ENCODE data around the gene LCT. TPM values are rescaled to one million over a fixed set of nuclear protein-coding genes. Genes with fewer than 3 reads are reported as not detected.

Gene LCT
- total and polyA plus RNA-seq, 2 of the 13 experiments (the other 11 are each of a cell fraction or from before 2014, with no cell fraction given) = not detected

GRCh38 chr2:135741395-135742324, 95.3 kb downstream of the LCT start, which contains the start of gene UBXN4 (continued):
- TF ChIP-seq HNF1A (IDR thresholded peaks at IDR 0.05; ENCODE audit: low read depth) (no peak), HNF1A (CRISPR knock-in tag; IDR thresholded peaks at IDR 0.05; ENCODE audit: borderline replicate concordance) (peak; percentile 51; the same call in 1 of the 2 replicates), ZBTB43 (CRISPR knock-in tag; conservative IDR thresholded peaks at IDR 0.05) (peak; percentile 67), ZSCAN29 (CRISPR knock-in tag; conservative IDR thresholded peaks at IDR 0.05) (no peak), RXRA (CRISPR knock-in tag; IDR thresholded peaks at IDR 0.05) (peak; percentile 66; the same call in 1 of the 2 replicates), ZNF530 (CRISPR knock-in tag; IDR thresholded peaks at IDR 0.05; ENCODE audit: low read depth) (no peak), HNRNPK (IDR thresholded peaks at IDR 0.05; ENCODE audit: low read depth, low read length, poor library complexity, severe bottlenecking) (peak; percentile 74), TCF7L2 (IDR thresholded peaks at IDR 0.05; ENCODE audit: low read depth, low read length) (no peak), NR2F1 (CRISPR knock-in tag; IDR thresholded peaks at IDR 0.05) (no peak; a peak in 1 of 4 replicates), CSRNP1 (CRISPR knock-in tag; IDR thresholded peaks at IDR 0.05) (peak; percentile 83), NFYB (CRISPR knock-in tag; IDR thresholded peaks at IDR 0.05) (peak; percentile 57; the same call in 1 of the 2 replicates), ZNF710 (CRISPR knock-in tag; IDR thresholded peaks at IDR 0.05; ENCODE audit: borderline replicate concordance) (peak; percentile 79), HNRNPUL1 (IDR thresholded peaks at IDR 0.05; ENCODE audit: low read depth, low read length) (0 out of 2 replicates have a peak, but pooled peaks have one; percentile 61), HNF1B (CRISPR knock-in tag; IDR thresholded peaks at IDR 0.05) (peak; percentile 74; the same call in 1 of the 2 replicates), POLR2A (IDR thresholded peaks at IDR 0.05; ENCODE audit: insufficient read depth in 1 of 2, low read depth in 2 of 2, low read length in 2 of 2) (peak; percentile 97 to 98)

All from HepG2 (cell line).